Mammary epithelial cell (primary cell): ENCODE measurements around the gene RABIF.

Experiments used
- EZH2 ChIP-seq: IDR thresholded peaks from 2 replicates; pipeline ENCODE4 v1.6.1; 2012; ENCODE audit warnings: low read length, inconsistent platforms, borderline replicate concordance
- TF ChIP-seq, protein P1 (sequence below), 2 donors: IDR thresholded peaks in 1 of 2; conservative IDR thresholded peaks in 1 of 2; 2 replicates each; pipeline ENCODE4 v1.5.1; 2011 to 2012; ENCODE audit warnings: inconsistent platforms in 2 of 2, low read length in 2 of 2, mild to moderate bottlenecking in 2 of 2, control low read depth in 1 of 2, low read depth in 1 of 2; ENCODE audit not compliant: insufficient read depth in 1 of 2; ENCODE audit errors: extremely low read depth in 1 of 2

DNA sequence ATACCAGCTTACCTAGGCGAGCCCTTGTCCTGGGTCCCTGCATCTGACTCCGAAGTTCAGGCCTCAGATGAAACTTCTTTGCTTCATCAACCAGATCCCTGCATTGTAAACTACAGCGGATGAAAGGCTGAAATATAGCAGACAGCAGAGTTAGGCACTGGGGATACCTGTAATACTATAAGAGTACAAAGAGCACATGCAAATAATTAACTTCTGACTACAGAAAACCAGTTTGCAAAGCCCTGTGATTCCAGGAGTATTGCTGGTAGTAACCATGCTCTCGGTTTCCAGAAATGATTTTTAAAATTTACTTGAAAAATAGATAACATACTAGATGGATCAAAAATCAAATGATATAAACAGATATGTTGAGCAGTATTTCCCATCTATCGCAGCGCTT is 20.0 kb upstream of the RABIF start:
- TF ChIP-seq, protein P1, sequence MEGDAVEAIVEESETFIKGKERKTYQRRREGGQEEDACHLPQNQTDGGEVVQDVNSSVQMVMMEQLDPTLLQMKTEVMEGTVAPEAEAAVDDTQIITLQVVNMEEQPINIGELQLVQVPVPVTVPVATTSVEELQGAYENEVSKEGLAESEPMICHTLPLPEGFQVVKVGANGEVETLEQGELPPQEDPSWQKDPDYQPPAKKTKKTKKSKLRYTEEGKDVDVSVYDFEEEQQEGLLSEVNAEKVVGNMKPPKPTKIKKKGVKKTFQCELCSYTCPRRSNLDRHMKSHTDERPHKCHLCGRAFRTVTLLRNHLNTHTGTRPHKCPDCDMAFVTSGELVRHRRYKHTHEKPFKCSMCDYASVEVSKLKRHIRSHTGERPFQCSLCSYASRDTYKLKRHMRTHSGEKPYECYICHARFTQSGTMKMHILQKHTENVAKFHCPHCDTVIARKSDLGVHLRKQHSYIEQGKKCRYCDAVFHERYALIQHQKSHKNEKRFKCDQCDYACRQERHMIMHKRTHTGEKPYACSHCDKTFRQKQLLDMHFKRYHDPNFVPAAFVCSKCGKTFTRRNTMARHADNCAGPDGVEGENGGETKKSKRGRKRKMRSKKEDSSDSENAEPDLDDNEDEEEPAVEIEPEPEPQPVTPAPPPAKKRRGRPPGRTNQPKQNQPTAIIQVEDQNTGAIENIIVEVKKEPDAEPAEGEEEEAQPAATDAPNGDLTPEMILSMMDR (conservative IDR thresholded peaks at IDR 0.05 in 1 of 2, IDR thresholded peaks at IDR 0.05 in 1 of 2; ENCODE audit: extremely low read depth in 1 of 2, insufficient read depth in 1 of 2, low read depth in 1 of 2, low read length in 2 of 2): no peak
- TF ChIP-seq EZH2: no peak
